RWPE2 (cell line): ENCODE results near the gene AGBL3.

Source experiments
- ATAC-seq: fragments of 200-7000 bp; cut with Tn5 transposase; 3 replicates; pipeline ENCODE4 v1.9.1; 2021; ENCODE audit warnings: low read depth
- DNase-seq: peaks from one replicate; pipeline ENCODE4 v3.0.0-alpha.2; 2020; ENCODE audit warnings: low spot score
- H3K27ac ChIP-seq: fragments of 450-650 bp; 2 replicates; pipeline ENCODE4 v1.5.1; 2017; ENCODE audit warnings: mild to moderate bottlenecking; ENCODE audit not compliant: poor library complexity, severe bottlenecking
- H3K27me3 ChIP-seq: fragments of 250-450 bp; sonication (Bioruptor Pico); 2 replicates; pipeline ENCODE4 v1.5.1; 2021; ENCODE audit warnings: mild to moderate bottlenecking, moderate library complexity; ENCODE audit not compliant: insufficient read depth, poor library complexity, severe bottlenecking
- H3K36me3 ChIP-seq: fragments of 250-450 bp; sonication (Bioruptor Pico); 2 replicates; pipeline ENCODE4 v1.5.1; 2020; ENCODE audit warnings: low read depth, mild to moderate bottlenecking, moderate library complexity
- H3K4me1 ChIP-seq: fragments of 250-450 bp; sonication (Bioruptor Pico); 2 replicates; pipeline ENCODE4 v1.5.1; 2021; ENCODE audit warnings: mild to moderate bottlenecking, moderate library complexity; ENCODE audit not compliant: insufficient read depth, poor library complexity, severe bottlenecking
- H3K4me3 ChIP-seq: fragments of 250-450 bp; sonication (Bioruptor Pico); 2 replicates; pipeline ENCODE4 v1.5.1; 2021; ENCODE audit warnings: mild to moderate bottlenecking, moderate library complexity; ENCODE audit not compliant: severe bottlenecking
- H3K9me3 ChIP-seq: fragments of 250-450 bp; sonication (Bioruptor Pico); 2 replicates; pipeline ENCODE4 v1.5.1; 2021; ENCODE audit warnings: mild to moderate bottlenecking, moderate library complexity; ENCODE audit not compliant: severe bottlenecking
- TF ChIP-seq, protein P1 (sequence below): fragments of 450-650 bp; IDR thresholded peaks from one replicate; pipeline ENCODE4 v1.5.1; 2017; ENCODE audit warnings: mild to moderate bottlenecking, moderate library complexity; ENCODE audit not compliant: poor library complexity, severe bottlenecking

AGBL3 gene

GRCh38 chr7:135168001-135168400, 181.7 kb downstream of the AGBL3 start:
- TF ChIP-seq, protein P1, sequence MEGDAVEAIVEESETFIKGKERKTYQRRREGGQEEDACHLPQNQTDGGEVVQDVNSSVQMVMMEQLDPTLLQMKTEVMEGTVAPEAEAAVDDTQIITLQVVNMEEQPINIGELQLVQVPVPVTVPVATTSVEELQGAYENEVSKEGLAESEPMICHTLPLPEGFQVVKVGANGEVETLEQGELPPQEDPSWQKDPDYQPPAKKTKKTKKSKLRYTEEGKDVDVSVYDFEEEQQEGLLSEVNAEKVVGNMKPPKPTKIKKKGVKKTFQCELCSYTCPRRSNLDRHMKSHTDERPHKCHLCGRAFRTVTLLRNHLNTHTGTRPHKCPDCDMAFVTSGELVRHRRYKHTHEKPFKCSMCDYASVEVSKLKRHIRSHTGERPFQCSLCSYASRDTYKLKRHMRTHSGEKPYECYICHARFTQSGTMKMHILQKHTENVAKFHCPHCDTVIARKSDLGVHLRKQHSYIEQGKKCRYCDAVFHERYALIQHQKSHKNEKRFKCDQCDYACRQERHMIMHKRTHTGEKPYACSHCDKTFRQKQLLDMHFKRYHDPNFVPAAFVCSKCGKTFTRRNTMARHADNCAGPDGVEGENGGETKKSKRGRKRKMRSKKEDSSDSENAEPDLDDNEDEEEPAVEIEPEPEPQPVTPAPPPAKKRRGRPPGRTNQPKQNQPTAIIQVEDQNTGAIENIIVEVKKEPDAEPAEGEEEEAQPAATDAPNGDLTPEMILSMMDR, result no peak
- ATAC-seq, result no peak
- Histone ChIP-seq H3K27ac (no peak overlapping the region), H3K4me1 (peaks cover 8% of the 10 kb centered on the region), H3K4me3 (no peak overlapping the region), H3K36me3 (peaks cover 36% of the 10 kb centered on the region), H3K9me3 (no peaks in the 10 kb centered on the region), H3K27me3 (no peaks in the 10 kb centered on the region)
- no peak for DNase-seq

- Histone ChIP-seq H3K36me3 (peaks cover 36% of the 10 kb centered on the region), H3K9me3 (no peaks in the 10 kb centered on the region), H3K27ac (peak overlapping the region; percentile 93), H3K4me1 (peaks cover 8% of the 10 kb centered on the region), H3K4me3 (no peak overlapping the region), H3K27me3 (no peaks in the 10 kb centered on the region)
- ATAC-seq (no peak), DNase-seq (no peak)
- TF ChIP-seq, protein P1, result no peak
These were observed 182.3 kb downstream of the AGBL3 start for GRCh38 chr7:135168489-135169140.

DNA sequence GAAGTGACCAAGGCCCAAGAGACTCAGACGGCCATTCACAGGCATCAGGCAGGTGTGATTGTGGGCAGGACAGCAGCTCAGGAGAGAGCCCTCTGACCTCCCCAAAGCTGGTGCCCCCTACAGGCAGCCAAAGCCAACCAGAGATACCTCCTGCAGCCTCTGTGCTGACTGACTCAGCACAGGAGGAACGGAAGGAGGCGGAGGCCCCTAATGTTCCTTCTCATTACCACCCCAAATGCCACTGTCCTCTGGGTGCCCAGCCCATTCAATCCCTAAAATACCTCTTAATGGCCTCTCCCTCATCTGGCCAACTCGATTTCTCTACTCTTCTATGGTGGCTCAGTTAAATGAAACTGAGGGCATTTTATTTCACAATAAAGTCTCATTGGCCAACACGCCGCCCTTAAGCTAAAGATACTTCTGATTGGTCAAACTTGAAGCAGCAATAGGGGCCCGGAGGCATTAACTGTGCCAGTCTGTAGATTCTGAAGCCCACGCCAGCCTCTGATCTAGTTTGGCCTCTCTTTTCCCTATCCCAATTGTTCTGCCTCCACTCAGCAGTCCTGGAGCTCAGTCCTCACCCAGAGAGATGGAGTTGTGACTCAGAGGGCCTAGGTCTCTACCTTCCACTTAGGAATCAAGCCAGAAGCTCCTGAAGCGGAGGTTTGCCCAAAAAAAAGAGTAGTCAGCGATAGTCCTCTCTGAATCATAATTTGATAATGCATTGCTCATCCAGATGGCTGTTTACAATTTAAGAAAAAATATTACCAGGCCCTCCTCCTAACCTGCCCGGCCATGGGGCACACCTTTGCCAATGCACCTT, 183.0 kb downstream of the AGBL3 start:
- Histone ChIP-seq H3K4me3 (peak overlapping the region; percentile 77), H3K4me1 (peaks cover 8% of the 10 kb centered on the region), H3K27ac (peak overlapping the region; percentile 93), H3K36me3 (peaks cover 31% of the 10 kb centered on the region), H3K27me3 (no peaks in the 10 kb centered on the region), H3K9me3 (no peaks in the 10 kb centered on the region)
- TF ChIP-seq, protein P1, result peak; percentile 52
- DNase-seq (no peak), ATAC-seq (peak; percentile 37)

DNA sequence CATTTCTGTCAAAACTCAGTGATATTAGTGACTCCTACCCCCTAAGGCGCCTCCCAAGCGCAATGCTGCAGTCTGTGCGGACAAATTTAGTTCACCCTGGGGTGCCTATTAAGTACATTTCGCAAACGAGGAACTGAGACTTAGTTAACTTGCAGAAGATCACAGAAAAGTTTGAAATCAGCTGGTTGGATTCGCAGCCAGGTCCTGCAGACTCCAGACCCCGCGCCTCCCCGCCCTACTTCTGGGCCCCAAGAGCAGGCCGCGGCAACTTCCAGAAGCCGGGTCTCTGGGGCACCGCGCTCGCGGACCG, 183.6 kb downstream of the AGBL3 start:
- H3K27ac ChIP-seq, result peak overlapping the region; percentile 93
- no peak for DNase-seq
- H3K27me3 ChIP-seq, result no peaks in the 10 kb centered on the region
- no peaks in the 10 kb centered on the region for H3K9me3 ChIP-seq
- peaks cover 31% of the 10 kb centered on the region for H3K36me3 ChIP-seq
- no peak; the same call in 2 of the 3 replicates for ATAC-seq
- peaks cover 8% of the 10 kb centered on the region for H3K4me1 ChIP-seq
- TF ChIP-seq, protein P1, result no peak
- peak overlapping the region; percentile 77 for H3K4me3 ChIP-seq
